Neural cell (in vitro differentiated cells): ENCODE data around the gene PDE10A.

Experiments used
- CTCF ChIP-seq: fragments of 450-650 bp; IDR thresholded peaks from 2 replicates; pipeline ENCODE4 v1.5.1; 2014; ENCODE audit warnings: antibody characterized with exemption, mild to moderate bottlenecking, moderate library complexity; ENCODE audit not compliant: poor library complexity, severe bottlenecking
- EZH2 ChIP-seq: fragments of 200-600, 300-800 bp; shearing (Covaris generic), sonication (generic); IDR thresholded peaks from 2 replicates; pipeline ENCODE4 v1.6.1; 2014; ENCODE audit warnings: antibody characterized with exemption, low read length, borderline replicate concordance, mild to moderate bottlenecking; ENCODE audit not compliant: insufficient read depth, poor library complexity, severe bottlenecking
- MXI1 ChIP-seq: fragments of 450-650 bp; conservative IDR thresholded peaks from 2 replicates; pipeline ENCODE4 v1.6.1; 2014; ENCODE audit warnings: antibody characterized with exemption, mild to moderate bottlenecking; ENCODE audit not compliant: poor library complexity, severe bottlenecking
- POLR2AphosphoS5 ChIP-seq: IDR thresholded peaks from 2 replicates; pipeline ENCODE4 v1.6.1; 2012
- REST ChIP-seq: IDR thresholded peaks from 2 replicates; pipeline ENCODE4 v1.6.1; 2012; ENCODE audit warnings: borderline replicate concordance
- TAF1 ChIP-seq: IDR thresholded peaks from 2 replicates; pipeline ENCODE4 v1.6.1; 2012; ENCODE audit warnings: low read depth

- TF ChIP-seq CTCF: no peak
- TF ChIP-seq POLR2AphosphoS5: no peak
- no peak for TF ChIP-seq MXI1
- no peak for TF ChIP-seq REST
- no peak for TF ChIP-seq EZH2
- TF ChIP-seq TAF1: no peak
Measured at GRCh38 chr6:165389534-165389933, 273.5 kb downstream of the PDE10A start.
